ENCODE results near the gene DOP1A. TPM values are rescaled to one million over a fixed set of nuclear protein-coding genes. Genes with fewer than 3 reads are reported as not detected.

The DOP1A gene
- total RNA-seq, 1 experiment from 2014 or later = 16.1 TPM

DNA sequence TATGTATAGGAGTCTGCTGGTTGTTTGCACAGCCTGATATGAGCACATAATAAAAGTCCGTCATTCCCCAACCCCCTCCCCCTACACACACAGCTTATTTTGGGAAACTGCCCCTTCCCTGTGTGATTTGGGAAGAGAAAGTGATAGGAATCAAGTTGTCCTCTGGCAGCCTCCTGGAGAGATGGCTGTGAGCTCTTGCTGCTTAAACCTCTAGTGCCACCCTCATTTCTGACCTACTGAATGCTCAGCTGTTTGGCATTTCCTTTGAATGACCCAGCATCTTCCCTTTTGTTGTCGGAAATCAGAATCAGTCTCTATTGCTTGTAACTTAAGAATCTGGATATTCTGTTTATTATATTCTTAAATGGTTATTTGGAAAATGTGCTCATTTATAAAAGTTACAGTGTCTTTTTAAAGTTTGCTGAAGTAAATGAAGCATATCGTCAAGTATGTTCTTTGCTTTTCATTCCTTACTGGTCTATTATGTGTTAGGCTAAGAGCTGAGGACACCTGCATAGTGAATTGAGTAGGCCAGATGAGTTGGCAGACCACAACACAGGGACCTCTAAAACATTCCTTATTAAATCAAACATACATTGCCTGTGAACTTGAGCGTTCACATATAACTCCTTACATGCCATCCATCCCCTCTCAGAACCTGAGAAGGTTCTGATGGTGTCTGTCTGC, 131.2 kb downstream of the DOP1A start:
- Mint-ChIP-seq H3K36me3 (ENCODE audit: insufficient read depth, unreplicated experiment) (peaks cover 74% of the 10 kb centered on the region), H3K9me3 (ENCODE audit: unreplicated experiment) (no peaks in the 10 kb centered on the region), H3K4me3 (ENCODE audit: unreplicated experiment) (no peak overlapping the region), H3K27ac (ENCODE audit: unreplicated experiment) (peak overlapping the region; percentile 10), H3K4me1 (ENCODE audit: low read depth, unreplicated experiment) (peaks cover 28% of the 10 kb centered on the region), H3K27me3 (ENCODE audit: insufficient read depth, unreplicated experiment) (no peaks in the 10 kb centered on the region)
- ChIA-PET CTCF (no interaction called here), POLR2A (no interaction called here)
- H3K9me3 ChIP-seq = no peaks in the 10 kb centered on the region
- no peak overlapping the region for H3K4me3 ChIP-seq (ENCODE audit: low read depth, low read length)
- TF ChIP-seq, protein P1, sequence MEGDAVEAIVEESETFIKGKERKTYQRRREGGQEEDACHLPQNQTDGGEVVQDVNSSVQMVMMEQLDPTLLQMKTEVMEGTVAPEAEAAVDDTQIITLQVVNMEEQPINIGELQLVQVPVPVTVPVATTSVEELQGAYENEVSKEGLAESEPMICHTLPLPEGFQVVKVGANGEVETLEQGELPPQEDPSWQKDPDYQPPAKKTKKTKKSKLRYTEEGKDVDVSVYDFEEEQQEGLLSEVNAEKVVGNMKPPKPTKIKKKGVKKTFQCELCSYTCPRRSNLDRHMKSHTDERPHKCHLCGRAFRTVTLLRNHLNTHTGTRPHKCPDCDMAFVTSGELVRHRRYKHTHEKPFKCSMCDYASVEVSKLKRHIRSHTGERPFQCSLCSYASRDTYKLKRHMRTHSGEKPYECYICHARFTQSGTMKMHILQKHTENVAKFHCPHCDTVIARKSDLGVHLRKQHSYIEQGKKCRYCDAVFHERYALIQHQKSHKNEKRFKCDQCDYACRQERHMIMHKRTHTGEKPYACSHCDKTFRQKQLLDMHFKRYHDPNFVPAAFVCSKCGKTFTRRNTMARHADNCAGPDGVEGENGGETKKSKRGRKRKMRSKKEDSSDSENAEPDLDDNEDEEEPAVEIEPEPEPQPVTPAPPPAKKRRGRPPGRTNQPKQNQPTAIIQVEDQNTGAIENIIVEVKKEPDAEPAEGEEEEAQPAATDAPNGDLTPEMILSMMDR (IDR thresholded peaks at IDR 0.05; ENCODE audit: insufficient read depth in 1 of 2, low read depth in 1 of 2, low read length in 1 of 2, severe bottlenecking in 1 of 2, unreplicated experiment in 1 of 2) = no peak
- intact Hi-C loops (cut with micrococcal nuclease; ENCODE audit: unreplicated experiment) = loop anchor here (10.0 kb wide), 1 partner anchor 316 kb away; the partner anchor contains the start of gene PRSS35
- no peaks in the 10 kb centered on the region; the same call in 1 of the 2 replicates for H3K36me3 ChIP-seq (ENCODE audit: control insufficient read depth, insufficient read depth, low read length)
- H3K27me3 ChIP-seq (replicated peaks; ENCODE audit: control insufficient read depth, insufficient read depth, low read length) = no peaks in the 10 kb centered on the region
- no TSS peak for BruUV-seq (replicated peaks)
- no peak for DNase-seq
- H3K4me1 ChIP-seq = peaks cover 13% of the 10 kb centered on the region; the same call in 1 of the 2 replicates

DNA sequence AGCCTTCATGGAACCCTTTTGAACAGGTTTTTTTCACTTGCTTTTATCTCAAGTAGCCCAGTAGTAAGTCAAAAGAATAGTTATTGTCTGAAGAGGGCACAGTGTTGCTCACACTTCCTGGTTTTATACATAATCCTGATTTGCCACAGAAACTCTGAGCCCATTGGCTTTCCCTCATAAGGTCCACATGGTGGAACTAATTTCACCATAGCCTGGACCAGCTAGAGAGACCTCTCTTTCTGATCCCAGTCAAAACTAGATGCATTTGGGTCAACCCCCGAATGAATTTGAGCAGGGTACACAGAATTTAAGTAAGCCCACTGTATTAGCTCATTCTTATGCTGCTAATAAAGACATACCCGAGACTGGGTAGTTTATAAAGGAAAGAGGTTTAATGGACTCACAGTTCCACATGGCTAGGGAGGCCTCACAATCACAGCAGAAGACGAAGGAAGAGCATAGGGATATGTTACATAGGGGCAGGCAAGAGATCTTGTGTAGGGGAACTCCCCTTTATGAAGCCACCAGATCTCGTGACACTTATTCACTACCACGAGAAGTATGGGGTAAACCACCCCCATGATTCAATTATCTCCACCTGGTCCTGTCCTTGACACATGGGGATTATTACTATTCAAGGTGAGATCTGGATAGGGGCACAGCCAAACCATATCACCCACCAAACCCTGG, 131.8 kb downstream of the DOP1A start:
- POLR2A ChIA-PET = no interaction called here
- no TSS peak for BruUV-seq (replicated peaks)

GRCh38 chr6:83199863-83200225, 132.4 kb downstream of the DOP1A start:
- Mint-ChIP-seq H3K27me3 (ENCODE audit: insufficient read depth, unreplicated experiment) (no peaks in the 10 kb centered on the region), H3K4me3 (ENCODE audit: unreplicated experiment) (no peak overlapping the region), H3K4me1 (ENCODE audit: low read depth, unreplicated experiment) (peaks cover 28% of the 10 kb centered on the region), H3K9me3 (ENCODE audit: unreplicated experiment) (no peaks in the 10 kb centered on the region), H3K36me3 (ENCODE audit: insufficient read depth, unreplicated experiment) (peaks cover 68% of the 10 kb centered on the region), H3K27ac (ENCODE audit: unreplicated experiment) (no peak overlapping the region)
- Histone ChIP-seq H3K9me3 (no peaks in the 10 kb centered on the region), H3K36me3 (ENCODE audit: control insufficient read depth, insufficient read depth, low read length) (no peaks in the 10 kb centered on the region; the same call in 1 of the 2 replicates), H3K27me3 (replicated peaks; ENCODE audit: control insufficient read depth, insufficient read depth, low read length) (no peaks in the 10 kb centered on the region), H3K4me3 (ENCODE audit: low read depth, low read length) (no peak overlapping the region), H3K4me1 (peaks cover 7% of the 10 kb centered on the region; the same call in 1 of the 2 replicates)
- TF ChIP-seq, protein P1 (IDR thresholded peaks at IDR 0.05; ENCODE audit: insufficient read depth in 1 of 2, low read depth in 1 of 2, low read length in 1 of 2, severe bottlenecking in 1 of 2, unreplicated experiment in 1 of 2) = no peak
- CTCF ChIA-PET = no interaction called here
- no peak for DNase-seq
- BruUV-seq (replicated peaks) = no TSS peak
- POLR2A ChIA-PET = no interaction called here
- intact Hi-C loops (cut with micrococcal nuclease; ENCODE audit: unreplicated experiment) = loop anchor here (10.0 kb wide), 2 partner anchors 315 to 945 kb away; partner anchors contain the start of gene PRSS35

More for the DNA sequence above, 131.8 kb downstream of the DOP1A start:
- Mint-ChIP-seq H3K27ac (ENCODE audit: unreplicated experiment) (peak overlapping the region; percentile 10), H3K9me3 (ENCODE audit: unreplicated experiment) (no peaks in the 10 kb centered on the region), H3K36me3 (ENCODE audit: insufficient read depth, unreplicated experiment) (peaks cover 69% of the 10 kb centered on the region), H3K27me3 (ENCODE audit: insufficient read depth, unreplicated experiment) (no peaks in the 10 kb centered on the region), H3K4me1 (ENCODE audit: low read depth, unreplicated experiment) (peaks cover 28% of the 10 kb centered on the region), H3K4me3 (ENCODE audit: unreplicated experiment) (no peak overlapping the region)
- CTCF ChIA-PET = no interaction called here
- no peaks in the 10 kb centered on the region for H3K9me3 ChIP-seq
- no peaks in the 10 kb centered on the region; the same call in 1 of the 2 replicates for H3K36me3 ChIP-seq (ENCODE audit: control insufficient read depth, insufficient read depth, low read length)
- no peaks in the 10 kb centered on the region for H3K27me3 ChIP-seq (replicated peaks; ENCODE audit: control insufficient read depth, insufficient read depth, low read length)
- H3K4me3 ChIP-seq (ENCODE audit: low read depth, low read length) = no peak overlapping the region
- intact Hi-C loops (cut with micrococcal nuclease; ENCODE audit: unreplicated experiment) = loop anchor here (10.0 kb wide), 1 partner anchor 315 kb away; the partner anchor contains the start of gene PRSS35
- TF ChIP-seq, protein P1 (IDR thresholded peaks at IDR 0.05; ENCODE audit: insufficient read depth in 1 of 2, low read depth in 1 of 2, low read length in 1 of 2, severe bottlenecking in 1 of 2, unreplicated experiment in 1 of 2) = no peak
- DNase-seq = no peak
- H3K4me1 ChIP-seq = peaks cover 13% of the 10 kb centered on the region; the same call in 1 of the 2 replicates

Measured in Caco-2 (cell line).